Hematopoietic multipotent progenitor cell treated with erythropoietin and hydrocortisone succinate and interleukin-3 and kit ligand, for 4 days (in vitro differentiated cells): ENCODE measurements around the gene PTPRO.

Experiments
- DNase-seq: peaks from one replicate; pipeline ENCODE4 v3.0.0-alpha.2; 2015

PTPRO gene

GRCh38 chr12:15355766-15356165 is 33.5 kb downstream of the PTPRO start:
- DNase-seq, result no peak

GRCh38 chr12:15356951-15357364 is 34.6 kb downstream of the PTPRO start:
- no peak for DNase-seq

DNA sequence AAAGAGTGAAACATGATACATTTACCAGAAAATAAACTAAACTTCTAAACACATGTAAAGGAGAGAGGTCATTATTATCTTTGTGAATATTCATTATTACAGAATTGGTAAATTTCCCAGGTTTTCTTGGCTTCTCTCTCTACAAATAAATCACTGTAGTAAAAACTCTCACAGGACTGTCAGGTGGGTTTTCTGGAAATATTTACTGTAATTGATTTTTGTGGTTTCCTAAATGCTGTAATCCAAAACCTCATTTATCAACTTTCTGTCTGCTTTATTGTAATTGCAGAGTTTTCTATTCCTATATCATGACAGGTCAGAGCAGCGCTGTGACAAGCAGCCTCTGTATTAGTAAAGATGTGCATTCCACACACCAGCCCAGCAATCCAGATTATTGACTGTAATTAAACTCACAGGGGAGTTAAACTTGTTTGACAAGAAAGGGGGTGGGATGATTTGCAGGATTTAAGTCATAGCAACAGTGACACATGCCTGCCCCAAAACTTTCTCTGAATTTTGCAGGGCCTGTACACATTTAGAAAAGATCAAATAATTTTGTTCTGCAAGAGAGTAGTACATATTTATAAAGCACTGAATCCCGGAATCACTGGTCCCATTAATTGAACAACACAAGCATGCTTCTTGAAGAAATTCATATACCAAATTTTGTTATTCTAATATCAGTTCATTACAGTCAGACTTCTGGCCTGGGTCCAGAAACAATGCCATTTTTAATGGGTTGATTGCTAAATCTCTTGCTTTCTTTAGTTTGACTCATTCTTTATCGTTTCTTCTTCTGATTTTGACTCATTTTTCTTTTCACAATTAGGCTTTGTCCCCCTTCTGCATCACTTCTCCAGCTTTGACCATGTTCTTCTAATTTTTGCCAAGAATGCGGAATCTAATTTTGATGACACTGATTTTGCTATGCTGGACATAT is 42.2 kb downstream of the PTPRO start:
- DNase-seq, result no peak

DNA sequence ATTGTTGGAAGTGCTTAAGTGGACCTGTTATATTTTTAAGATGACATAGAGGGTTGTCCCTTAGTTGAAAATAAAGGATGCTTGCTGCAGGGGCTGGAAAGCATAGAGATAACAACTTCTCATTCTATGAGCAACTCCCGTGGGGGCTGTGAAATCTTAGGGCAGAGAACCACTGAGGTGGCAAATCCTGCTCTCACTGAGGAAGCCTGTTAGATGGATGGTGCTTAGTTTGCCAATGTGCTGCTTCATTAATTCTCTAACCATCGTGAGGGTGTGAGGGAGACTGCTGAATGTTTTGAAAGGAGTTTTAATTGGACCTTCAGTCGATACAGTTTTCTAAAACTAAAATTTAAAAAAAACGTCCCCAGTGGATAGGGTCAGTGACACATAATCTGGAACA is 46.5 kb downstream of the PTPRO start:
- DNase-seq, result no peak

DNA sequence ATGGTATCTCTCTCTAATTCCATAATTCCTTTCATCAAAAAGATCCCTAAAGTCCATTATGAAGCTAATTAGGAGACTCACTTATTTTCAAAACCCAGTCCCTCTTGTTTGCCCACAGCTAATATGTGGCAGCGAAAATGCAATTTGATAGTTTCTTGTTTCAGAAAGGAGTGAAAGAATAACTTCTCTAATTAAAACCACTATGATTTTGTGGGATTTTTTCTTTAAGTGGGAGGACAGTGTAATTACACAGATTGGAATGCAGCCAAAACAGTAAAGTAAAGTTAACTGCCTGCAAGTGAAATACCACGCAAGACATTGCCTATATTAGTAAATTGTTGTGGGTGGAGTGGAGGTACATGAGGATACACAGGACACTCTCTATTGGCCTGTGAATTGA is 50.0 kb downstream of the PTPRO start:
- DNase-seq, result peak; percentile 0

- no peak for DNase-seq
These were observed 65.5 kb downstream of the PTPRO start for GRCh38 chr12:15387772-15388171.

GRCh38 chr12:15389561-15389960 is 67.3 kb downstream of the PTPRO start:
- no peak for DNase-seq

DNA sequence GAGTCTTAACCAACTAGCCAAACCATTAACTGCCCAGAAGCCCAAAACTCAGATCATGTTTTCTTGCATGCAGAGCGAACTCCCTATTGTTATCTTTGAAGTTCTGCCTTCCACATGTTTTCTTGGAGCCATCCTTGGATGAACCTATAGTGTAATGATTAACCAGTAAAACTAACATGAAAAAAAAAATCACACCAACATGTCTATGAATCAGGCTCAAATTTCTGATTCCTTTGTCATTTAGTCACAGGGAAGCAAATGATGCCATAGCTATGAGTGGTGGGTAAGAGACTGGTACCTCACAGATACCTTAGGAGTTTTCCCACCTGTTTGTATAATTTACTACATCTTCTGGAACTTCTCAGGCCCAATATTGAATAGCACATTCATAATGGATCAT is 70.7 kb downstream of the PTPRO start:
- DNase-seq, result no peak

- DNase-seq, result no peak
These were observed 71.7 kb downstream of the PTPRO start for GRCh38 chr12:15393995-15394394.

- DNase-seq, result no peak
These were observed 82.2 kb downstream of the PTPRO start for GRCh38 chr12:15404485-15404884.

DNA sequence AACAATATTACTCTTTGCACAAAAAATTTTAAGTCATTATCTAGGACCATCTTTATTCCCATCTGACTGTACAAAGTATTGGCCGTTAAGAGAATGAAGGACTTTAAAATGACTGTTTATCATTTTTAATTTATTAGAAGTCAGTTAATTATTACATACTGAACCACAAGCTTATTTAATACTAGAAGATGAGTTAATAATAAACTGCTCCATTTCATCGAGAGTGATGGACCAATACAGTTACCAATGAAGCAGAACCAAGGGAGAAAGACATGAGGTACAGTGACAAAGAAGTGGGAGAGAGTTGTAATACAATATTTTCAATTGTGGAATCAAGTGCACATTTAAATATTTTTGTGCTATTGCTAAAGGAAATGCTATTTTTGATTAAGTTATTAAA is 83.3 kb downstream of the PTPRO start:
- no peak for DNase-seq

- DNase-seq, result no peak
These were observed 84.7 kb downstream of the PTPRO start for GRCh38 chr12:15407025-15407424.

DNA sequence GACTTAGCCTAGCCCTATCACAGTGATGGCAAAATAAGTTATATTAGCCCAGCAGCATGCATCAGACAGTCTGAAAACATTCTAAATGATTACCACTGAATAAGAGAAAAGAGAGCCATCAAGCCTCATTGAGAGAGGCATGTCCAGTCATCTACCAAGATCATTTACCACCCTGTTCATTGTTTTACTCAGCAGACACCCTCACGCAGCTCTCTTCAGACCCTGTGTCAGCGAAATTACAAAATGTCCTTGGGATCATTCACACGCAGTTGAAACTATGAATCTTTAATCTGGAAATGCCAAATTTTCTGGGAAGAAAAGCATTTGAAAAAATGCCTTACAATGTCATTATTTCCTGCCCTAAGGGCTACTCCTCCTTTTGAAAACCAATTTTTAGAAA is 89.5 kb downstream of the PTPRO start:
- DNase-seq, result no peak

GRCh38 chr12:15417691-15418090 is 95.4 kb downstream of the PTPRO start:
- no peak for DNase-seq

DNA sequence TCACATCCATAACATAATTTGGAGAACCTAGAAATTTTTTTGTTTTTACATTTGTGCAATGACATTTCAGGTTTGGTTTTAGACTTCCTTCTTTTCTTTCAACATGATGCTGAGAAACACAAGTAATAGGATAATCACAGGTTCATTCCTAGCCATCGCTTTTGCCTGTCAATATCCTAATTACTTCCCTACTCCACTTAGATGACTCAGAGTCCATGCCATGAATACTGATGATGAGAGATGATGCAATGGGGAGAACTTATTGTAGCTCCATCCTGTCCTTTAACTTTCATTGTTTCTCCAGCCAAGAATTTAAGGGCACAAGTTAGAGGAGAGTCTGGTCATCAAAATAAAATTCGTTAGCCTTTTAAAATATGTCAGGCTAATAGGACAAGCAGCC is 101.3 kb downstream of the PTPRO start:
- DNase-seq, result no peak

DNA sequence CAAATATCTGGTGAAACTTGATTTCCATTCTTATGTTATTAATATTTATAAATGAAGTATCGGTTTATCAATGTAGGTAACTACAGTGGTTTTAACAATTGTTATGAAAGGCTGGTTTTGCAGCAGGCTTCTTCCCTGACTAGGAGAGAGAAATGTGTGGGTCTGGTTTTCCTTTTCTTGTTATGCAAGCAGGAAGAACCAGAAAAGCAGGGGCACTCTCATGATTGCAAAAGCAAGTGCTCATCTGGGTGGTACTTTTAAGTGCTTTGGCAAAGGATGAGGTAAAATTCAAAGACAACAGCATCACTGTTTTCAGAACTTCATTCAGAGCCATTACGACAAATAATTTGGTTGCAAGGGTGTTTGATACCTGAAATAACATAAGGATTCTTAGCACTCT is 105.6 kb downstream of the PTPRO start:
- no peak for DNase-seq

- no peak for DNase-seq
These were observed 106.3 kb downstream of the PTPRO start for GRCh38 chr12:15428632-15429031.

DNA sequence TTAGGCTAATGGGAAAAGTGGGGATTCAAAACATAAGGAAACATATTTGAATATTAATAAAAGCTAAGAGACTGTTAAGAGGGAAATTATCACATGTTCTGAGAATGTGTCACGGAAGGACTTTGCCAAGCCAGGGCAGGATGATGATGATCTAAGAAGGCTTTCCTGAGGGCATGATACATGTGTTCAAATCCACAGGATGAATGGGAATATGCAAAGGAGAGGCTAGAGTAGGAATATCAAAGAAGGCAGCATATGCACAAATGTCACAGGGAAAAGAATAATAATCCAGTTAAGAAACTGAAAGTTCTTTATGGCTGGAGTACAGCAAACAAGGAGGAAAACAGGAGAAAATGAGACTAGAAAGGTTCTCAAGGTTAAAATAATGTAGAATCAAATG is 107.0 kb downstream of the PTPRO start:
- no peak for DNase-seq

DNA sequence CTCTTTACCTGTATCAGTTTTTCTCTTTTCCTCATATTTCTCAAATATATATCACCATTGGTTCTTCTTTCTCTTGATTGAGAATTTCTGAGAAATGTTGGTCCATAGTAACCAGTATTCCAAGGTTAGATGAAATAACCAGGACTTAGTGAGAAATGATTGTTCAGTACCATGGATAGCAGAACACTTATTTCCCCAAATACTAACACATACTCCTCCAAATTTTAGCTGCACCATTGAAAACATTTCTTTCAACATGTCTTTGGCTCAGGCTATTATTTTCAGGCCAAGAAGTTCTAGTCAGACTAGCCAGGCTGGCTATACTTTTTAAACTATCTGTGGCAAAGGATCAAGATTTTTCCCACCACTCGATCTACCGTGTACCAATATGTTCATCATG is 113.3 kb downstream of the PTPRO start:
- peak; percentile 6 for DNase-seq

DNA sequence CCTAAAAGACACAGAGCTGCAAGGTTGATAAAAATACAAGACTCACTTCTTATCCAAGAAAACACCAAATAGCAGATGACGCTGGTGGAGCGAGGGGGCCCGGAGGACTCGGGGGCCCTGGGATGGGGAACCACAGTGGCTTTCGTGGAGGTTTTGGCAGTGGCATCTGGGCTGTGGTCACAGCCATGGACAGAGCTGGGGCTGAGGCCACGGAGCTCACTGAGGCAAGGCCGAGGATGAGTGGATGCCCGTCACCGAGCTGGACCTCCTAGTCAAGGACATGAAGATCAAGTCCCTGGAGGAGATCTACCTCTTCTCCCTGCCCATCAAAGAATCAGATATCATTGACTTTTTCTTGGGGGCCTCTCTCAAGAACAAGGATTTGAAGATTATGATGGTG is 117.2 kb downstream of the PTPRO start:
- no peak for DNase-seq

DNA sequence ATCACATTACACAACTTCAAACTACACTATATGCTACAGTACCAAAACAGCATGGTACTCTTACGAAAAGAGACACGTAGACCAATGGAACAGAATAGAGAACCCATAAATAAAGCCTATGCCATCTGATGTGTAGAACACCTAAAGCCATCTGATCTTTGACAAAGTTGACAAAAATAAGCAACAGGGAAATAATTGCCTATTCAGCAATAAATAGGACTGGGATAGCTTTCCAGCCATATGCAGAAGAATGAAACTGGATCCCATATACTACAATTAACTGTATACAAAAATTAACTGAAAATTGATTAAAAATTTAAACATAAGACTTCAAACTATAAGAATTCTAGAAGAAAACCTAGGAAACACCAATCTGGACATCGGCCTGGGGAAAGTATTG is 120.7 kb downstream of the PTPRO start:
- DNase-seq, result no peak

DNA sequence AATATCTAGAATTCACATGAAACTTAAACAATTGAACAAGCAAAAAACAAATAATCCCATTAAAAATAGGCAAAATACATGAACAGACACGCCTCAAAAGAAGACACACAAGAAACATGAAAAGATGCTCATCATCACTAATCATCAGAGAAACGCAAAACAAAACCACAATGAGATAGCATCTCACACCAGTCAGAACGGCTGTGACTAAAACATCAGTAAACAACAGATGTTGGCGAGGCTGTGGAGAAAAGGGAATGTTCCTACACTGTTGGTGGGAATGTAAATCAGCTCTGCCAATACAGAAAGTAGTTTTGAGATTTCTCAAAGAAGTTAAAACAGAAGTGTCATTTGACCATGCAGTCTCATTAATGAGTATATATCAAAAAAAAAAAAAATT is 121.3 kb downstream of the PTPRO start:
- no peak for DNase-seq

DNA sequence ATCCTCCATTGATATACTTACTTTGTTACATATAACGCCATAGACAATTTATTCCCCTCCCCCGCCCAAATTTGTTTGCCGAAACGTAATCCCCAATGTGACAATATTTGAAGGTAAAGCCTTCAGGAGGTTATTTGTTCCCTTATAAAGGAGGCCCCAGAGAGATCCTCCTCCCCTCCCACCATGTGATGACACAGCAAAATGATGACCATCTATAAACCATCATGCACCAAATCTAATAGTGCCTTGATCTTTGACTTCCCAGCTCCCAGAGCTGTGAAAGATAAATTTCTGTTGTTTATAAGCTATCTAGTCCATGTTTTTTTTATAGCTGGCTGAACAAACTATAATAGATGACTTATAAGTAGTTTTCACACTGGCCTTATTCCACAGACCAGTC is 122.2 kb downstream of the PTPRO start:
- no peak for DNase-seq

DNA sequence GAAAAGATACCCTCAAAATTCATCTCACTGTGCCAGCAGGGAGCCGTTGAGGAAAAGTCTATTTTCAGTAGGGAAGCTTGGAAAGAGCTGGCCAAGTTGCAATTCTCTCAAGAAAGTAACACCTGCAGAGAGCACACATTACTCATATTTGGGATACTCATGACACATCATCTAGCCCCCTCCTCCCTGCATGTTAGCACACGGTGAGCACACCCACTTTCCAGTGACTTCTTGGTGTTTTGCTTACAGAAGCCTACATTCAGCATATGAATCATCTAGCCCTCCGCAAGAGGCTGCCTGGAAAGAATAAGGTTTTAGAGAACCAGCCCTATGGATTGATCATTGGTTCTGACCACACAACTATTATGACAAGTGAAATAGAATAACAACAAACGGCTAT is 124.5 kb downstream of the PTPRO start:
- no peak for DNase-seq

DNA sequence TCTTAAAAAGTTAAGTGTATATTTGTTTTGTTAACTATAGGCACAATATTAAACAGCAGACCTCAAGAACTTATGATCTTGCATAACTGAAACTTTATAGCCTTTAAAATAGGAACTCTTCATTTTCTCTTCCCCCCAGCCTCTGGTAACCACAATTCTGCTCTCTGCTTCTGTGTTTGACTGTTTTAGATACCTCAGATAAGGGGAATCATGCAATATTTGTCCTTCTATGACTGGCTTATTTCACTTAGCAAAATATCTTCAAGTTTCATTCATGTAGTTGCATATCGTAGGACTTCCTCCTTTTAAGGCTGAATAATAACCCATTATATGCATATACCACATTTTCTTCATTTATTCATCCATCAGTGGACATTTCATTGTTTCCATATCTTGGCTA is 131.3 kb downstream of the PTPRO start:
- DNase-seq, result peak; percentile 85
